Measurements from ENCODE around the gene CDH4.

The CDH4 gene

DNA sequence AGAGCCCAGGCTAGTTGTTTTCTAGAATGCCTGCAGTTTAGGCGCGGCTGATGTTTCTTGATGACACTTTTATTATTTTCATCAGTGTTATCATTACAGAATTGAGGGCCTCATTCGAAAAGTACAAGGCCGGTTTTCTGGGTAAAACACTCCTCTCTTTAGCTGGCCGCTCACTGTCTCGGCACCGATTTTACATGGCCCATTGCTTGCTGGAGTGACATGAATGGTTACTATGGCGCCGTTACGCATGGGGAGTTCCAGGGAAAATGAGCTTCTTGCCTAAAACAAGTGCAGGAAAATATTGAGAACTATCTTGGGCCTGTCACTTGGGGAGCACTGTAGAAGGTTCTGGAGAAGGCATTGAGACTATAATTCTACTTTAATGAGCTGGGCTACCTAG lies 317.8 kb downstream of the CDH4 start:
- DNase-seq: no peak

DNA sequence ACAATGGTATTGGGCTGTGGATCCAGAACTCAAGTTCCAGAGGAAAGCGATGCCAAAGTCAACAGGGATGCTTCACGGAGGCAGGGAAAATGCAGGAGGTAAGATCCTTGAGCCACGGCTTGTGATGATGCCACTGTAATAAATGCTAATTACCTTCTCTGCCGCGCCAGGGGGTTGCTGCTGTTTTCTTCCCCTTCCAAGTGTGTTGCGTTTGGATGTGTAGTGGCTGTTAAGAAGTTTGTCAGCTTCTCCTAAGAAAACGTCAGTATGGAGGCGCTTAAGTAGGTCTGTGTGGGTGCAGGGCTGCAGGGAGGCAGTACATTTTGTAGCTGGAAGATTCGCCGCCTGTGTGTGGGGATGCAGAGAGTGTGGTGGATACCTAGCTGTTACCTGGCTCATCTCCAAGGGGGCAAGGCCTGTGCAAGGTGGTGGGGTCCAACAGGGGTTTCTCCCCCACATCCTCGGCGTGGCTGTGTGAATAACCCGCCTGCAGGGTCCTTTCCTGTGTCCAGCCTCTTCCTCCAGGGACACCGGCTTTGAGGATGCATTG lies 318.7 kb downstream of the CDH4 start:
- DNase-seq: no peak

DNA sequence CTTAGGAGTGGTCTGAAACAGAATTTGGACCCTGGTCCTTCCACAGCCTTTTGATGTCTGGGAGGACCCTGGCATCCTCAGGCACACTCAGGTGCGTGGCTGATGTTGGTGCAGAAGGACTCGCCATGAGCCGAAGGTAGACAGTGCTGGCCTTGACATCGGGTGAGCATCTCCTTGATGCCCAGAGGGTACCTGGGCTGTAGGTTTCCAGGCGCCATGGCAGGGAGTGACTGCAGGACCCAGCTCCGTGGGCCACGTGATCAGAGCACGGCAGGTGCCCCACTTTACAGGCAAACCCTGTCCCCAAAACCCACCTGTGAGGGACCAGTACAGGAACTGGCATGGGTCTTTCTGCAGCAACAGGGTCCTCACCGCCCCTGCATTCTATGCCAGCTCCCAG lies 319.2 kb downstream of the CDH4 start:
- DNase-seq: no peak

DNA sequence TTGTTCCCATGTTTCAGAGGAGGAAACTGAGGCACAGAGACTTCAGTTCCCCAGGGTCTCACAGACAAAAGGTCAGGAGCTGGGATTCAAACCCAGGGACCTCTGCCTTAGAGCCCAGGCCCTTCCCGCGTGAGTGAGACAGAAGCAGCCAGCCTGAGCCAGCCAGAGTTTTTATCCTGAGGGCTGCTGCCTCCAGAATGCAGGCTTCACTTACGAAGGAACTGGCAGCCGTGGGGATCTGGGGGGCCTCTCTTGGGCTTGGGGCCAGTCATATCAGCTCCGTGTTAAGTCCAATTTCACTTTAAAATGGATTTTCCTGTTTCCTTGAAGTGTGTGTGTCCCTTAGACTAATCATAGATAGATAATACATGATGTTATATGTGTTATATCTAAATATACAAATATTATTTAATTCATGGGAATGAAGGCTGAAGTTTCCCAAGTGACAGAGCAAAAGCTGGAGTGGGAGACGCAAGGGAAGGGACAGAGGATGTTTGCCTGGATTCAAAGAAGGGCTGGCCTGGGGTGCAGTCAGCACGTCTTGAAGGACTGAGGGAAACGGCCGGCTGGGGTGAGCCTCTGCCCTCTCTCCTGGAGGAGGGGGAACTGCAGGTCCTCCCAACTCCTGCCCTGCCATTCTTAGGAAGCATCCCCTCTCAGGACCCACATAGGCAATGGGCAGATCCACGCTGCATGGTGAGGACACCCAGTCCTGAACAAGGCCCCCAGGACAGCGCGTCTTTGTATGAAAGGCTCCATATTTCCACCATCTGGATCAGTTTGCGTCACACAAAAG lies 320.1 kb downstream of the CDH4 start:
- no peak for DNase-seq

DNA sequence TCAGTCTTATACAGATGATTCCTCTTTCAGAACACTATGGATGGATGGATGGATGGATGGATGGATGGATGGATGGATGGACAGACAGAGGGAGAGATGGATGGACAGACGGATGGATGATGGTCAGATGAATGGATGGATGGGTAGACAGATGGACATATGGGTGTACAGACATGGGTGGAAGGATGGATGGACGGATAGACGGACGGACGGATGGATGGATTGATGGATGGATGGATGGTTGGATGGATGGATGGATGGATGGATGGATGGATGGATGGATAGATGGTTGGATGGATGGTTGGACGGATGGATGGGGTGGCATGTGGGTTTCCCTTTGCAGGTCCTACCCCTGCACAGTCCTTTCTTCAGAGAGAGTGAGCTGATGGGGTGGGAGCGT lies 320.7 kb downstream of the CDH4 start:
- no peak for DNase-seq

DNA sequence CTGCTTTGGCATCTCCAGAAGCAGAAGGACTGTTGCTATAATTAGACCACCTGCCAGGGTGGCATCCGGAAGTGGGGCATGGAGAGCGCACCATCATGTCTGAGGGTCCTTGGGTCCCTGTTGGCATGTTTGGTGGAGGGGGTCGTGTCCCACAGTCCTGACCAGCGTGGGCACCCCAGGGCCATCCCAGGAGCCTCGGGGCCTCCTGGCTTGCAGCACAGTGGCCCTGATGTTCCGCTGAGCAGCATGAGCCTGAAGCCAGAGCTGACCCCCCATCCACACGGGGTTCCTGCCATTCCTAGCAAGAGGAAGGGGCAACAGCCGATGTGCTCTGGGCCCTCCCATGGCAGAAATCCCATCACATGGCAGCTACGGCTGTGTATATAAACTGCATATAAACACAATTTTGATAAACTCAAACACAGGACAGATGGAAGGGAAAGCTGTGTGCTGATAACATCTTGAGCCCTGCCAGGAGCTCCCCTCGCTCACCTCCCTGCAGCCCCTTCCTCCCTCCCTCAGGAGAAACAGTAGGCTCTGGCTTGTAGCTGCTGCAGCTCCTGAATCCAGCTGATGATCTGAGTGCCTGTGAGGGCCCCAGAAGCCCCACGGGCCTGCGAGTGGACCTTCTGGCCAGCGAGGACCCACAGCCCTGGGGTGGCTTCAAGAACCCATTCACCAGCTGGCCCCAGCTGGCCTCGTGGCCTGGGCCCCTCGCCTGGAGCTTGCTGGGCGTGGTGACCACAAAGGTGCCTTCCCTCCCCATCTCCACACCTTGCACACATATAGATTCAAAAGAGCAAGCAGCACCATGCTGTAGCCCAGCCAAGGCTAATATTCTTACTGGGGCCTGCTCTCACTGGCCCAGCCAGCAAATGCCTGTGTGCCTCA lies 321.6 kb downstream of the CDH4 start:
- no peak for DNase-seq

DNA sequence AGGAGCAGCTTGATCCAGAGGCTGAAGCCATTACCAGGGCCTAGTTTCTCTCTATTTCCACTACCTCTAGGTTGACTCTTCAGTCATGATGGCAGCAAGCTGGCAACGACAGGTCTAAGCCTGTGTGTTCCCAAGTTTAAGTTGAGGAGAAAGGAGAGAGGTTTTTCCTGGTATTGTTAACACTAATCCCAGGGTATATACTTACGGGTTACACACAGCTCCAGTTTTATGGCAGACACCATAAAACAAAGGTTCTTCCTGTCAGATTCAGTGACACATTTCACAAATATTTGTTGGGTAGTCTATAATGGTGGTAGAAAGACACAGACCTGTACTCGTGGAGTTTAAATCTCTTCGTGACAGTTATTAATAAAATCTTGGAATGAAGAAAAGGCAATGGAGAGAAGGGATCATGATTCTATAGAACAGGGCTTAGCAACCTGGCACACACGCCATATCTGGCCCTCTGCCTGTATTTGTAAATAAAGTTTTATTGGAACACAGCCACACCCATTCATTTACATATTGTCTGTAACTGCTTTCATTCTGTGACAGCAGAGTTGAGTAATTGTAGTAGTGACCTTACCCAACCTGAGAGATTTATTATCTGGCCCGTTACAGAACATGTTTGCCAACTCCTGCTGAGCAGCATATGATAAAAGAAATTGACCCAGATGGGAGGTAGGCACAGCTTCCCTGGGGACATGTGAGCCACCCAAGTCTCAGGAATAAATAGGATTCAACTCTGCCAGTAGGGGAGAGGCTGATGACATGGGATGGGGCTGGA lies 323.3 kb downstream of the CDH4 start:
- no peak for DNase-seq

DNA sequence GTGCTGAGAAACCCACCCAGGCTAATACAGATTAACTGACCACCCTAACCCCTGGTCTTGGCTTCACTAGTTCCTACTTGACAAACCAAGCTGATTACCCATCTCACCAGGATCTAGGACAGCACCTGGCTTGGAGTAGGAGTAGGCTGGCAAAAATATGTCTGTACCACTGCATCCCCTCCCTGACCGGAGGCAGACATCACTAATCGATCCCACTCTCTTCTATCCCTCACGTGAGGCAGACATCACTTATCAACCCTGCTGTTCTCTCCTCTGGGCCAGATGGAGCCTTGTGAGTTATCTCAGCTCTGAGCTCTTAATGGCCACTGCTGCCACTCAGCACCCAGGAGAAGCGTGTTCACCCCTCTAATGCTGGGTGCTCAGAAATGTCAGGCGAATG lies 324.3 kb downstream of the CDH4 start:
- DNase-seq: no peak

DNA sequence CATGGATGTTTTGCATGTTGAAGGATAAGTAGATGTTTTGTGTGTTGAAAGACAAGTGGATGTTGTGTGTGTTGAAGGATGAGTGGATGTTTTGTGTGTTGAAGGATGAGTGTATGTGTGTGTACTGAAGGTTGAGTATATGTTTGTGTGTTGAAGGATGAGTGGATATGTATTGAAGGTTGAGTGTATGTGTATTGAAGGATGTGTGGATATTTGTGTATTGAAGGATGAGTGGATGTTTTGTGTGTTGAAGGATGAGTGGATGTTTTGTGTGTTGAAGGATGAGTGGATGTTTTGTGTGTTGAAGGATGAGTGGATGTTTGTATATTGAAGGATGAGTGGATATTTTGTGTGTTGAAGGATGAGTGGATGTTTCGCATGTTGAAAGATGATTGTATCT lies 325.0 kb downstream of the CDH4 start:
- DNase-seq: no peak

DNA sequence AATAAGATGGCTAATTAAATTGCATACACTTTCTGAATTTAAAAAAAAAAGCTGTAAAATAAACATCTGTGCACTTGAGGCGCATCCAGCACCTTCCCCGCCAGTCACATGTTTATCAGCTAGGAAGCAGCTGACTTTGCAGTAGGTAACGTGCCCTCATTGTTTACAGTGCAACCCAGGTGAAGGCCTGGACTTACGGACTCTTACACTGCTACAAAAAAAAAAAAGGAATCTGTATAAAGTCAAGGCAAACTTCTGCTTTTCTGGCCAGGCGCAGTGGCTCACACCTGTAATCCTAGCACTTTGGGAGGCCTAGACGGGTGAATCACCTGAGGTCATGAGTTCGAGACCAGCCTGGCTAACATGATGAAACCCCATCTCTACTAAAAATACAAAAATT lies 327.8 kb downstream of the CDH4 start:
- no peak for DNase-seq

DNA sequence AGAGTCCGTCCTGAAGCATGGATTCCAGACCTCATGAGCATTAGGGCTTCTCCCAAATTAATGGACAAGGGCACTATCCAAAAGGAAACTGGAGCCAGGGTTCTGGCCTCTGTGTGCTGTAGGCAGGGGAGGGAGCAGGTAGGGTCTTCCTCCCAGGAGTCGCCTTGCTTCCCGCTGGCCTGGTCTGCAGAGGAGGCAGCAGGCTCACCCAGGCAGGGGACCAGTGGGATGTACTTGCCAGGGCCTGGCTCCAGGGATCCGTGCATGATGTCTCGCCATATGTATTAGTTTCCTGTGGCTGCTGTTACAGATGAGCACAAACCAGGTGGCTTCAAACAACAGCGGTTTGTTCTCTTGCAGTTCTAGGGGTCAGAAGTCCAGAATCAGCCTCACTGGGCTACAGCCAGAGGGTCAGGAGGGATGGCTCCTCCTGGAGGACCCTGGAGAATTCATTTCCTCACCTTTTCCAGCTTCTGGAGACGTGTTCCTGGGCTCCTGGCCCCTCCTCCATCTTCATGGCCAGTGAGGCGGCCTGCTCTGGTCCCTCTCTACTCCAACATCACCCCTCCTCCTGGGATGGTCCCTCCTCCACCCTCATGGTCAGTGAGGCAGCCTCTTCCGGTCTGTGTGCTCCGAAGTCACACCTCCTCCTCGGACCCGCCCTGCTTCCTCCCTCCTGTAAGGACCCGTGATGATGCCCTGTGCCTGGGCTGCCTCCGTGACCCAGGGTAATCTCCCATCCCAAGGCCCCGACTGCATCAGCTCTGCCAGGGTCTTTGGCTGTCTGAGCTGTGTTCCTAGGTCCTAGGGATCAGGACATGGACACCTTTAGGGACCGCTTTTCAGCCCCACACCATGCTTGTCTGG lies 329.1 kb downstream of the CDH4 start:
- DNase-seq: no peak

DNA sequence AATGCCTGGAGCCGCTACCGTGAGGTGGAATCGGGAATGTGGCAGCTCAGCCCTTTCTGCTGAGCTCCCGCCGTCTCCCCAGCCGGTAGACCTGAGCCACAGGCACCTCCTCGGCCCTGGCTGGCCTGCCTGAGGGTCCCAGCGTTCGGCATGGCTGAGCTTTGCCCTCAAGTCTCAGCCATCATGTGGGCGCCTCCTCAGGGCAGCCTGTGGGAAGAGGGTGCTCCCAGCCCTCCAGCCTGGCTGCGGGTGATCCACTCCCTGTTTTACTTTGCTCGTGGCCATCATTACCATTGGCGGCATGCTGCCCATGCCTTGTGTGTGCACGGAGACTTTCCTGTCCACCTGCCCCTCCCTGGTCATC lies 329.7 kb downstream of the CDH4 start:
- DNase-seq: no peak

DNA sequence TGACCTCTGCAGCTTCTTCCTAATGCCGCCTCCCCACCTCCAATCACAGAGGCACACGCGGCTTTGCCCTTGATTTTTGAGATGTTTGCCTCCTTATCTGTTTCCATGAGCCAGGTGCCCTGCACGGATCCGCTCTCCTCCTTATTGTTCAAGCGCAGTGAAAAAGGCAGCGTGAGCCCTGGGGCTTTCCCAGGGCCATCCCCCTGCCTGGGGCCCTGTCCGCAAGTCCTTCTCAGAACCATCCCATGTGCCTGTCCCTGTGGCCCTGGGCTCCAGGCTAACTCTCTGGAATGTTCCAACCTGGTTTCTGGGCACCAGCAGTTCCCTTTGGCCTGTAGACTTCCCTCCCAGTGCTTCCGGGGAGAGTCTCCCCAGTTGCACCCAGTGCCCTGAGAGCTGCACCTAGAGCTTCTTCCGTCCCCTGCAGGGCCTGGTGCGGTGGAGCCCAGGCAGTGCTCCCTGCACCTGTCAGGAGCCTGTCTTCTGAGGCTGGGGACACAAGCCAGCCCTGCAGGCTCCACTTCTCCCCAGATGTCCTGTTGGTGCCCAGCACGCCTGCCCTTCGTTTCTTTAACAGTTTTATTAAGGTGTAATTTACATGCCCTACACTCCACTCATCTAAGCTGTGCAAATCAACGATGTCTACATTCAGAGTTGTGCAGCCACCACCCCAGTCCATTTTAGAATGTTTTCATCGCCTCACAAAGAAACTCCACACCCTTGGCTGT lies 330.3 kb downstream of the CDH4 start:
- no peak for DNase-seq

DNA sequence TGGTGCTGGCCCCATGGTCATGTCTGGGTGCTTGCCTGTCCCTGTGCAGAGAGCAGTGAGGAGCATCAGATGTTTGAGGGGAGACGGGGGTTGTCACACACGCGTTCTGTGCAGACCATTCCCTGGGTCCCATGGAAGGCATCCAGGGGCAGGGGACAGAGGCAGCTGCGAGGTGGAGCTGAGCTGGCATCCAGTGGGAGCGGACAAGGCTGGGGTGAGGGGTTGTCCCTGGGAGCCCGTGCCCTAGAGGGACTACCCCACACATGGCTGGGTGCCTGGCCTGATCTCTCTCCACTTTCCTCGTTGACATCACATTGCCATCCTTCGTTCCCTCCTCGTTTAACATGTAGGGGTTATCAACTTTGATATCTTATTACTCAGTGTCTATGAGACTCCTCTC lies 331.3 kb downstream of the CDH4 start:
- DNase-seq: no peak

DNA sequence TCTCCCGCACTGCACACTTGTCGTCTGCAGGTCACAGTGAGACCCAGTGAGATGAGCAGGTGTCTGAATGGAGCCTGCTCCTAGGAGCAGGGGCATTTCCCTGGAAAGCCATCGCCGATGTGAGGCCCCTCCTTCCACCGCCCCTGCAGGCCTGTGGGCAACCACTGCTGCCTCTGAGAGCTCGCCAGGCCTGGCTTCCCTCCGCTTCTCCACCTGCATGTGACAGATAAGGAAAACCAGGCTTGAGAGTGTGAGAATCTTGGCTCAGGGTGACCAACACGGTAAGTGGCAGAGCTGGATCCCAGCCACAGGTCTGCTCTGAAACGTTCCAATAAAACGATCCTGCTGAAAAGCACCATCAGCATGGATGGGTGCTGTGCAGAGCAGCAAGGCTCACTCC lies 332.8 kb downstream of the CDH4 start:
- DNase-seq: no peak

DNA sequence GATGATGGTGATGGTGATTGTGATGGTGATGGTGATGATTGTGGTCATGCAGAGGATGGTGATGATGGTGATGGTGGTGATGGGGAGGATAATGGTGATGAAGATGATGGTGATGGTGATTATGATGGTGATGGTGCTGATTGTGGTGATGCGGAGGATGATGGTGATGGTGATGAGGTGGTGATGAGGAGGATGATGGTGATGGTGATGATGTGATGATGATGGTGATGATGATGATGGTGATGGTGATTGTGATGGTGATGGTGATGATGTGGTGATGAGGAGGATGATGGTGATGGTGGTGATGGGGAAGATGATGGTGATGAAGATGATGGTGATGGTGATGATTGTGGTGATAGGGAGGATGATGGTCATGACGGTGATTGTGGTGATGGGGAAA lies 333.7 kb downstream of the CDH4 start:
- no peak for DNase-seq

DNA sequence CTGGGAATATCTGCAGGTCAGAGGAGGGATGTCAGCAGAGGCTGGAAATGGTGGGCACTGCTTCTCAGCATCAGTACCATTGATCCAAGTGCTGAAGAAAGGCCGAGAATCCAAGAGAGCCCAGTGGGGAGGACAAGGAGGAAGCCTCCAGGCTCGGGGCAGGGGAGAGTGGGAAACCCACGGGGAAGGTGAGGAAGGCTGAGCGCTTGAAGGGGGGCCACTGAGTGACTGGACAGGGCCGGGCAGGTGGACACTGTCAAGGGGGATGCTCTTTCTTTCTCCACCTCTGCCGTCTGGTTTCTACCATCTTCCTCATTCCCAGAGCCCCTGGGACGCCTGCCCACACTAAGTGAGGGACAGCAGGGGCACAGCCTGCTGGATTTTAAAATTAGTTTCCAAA lies 335.0 kb downstream of the CDH4 start:
- DNase-seq: no peak

DNA sequence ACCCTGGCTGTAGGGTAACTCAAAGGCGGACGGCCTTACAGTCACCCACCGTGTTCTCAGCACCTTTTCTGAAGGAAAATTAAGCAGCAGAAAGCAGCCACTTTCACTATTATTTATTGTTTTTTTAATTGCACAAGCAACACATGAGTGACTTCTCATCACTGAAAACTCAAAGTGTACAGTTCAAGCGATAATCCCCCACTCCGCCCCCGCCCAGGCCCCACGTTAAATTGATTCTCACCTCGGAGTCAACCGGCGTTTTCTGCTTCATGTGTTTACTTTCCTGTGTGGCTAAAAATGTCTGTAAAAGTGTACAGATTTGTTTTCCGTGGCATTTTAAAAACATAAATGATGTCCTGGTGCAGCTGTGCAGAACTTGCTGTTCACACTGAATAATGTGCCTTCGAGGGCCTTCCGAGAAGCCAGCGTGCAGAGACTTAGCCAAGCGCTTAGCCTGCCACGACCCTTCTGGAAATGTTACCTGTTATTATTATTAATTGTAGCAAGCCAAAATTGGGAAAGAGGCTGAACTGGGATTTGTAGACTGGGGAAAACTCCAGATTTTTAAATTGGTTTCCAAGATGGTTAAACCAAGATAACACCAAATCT lies 335.7 kb downstream of the CDH4 start:
- no peak for DNase-seq

DNA sequence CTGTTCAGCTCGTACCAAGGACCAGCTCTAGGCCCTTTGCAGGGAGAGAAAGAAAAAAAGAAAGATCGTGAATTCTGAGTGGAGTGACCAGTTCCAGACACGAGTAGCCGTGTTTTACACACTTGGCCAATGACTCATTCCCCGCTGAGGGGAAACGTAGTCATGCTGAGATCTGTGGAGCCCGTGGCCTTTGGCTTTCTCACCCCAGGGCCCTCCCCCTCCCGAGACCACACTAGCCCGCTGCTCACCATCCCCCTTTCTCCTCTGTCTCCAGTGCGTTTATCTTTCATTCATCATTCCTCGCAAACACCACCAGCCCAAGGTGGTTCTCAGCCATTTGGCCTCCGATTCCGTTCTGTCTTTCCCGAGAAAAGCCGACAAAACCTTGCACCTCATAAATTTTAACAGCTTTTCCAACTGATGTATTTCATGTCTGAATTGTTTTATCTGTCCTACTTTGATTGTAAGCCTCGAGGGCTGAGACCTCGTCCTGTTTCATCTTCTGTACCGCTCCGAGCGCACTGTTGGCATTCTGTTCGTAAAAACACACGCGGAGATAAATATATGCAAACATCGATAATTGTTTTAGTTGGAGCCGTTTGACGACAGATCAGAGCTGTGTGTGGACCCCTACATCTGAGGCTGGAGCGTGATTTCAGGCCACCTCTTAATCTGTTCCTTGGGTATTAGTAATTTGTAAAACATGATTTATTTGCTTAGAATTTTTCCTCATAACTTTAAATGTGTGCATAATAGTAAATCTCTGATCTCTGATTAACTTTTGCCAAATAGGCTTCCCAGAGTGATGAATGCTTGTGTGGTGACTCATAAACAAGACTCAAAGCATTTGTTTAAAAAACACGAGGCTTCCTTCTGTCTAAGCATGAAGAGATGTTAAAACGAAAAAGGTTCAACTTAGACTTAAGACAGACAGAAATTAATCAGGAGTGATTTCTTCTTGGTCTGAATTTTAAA lies 336.6 kb downstream of the CDH4 start:
- no peak for DNase-seq

DNA sequence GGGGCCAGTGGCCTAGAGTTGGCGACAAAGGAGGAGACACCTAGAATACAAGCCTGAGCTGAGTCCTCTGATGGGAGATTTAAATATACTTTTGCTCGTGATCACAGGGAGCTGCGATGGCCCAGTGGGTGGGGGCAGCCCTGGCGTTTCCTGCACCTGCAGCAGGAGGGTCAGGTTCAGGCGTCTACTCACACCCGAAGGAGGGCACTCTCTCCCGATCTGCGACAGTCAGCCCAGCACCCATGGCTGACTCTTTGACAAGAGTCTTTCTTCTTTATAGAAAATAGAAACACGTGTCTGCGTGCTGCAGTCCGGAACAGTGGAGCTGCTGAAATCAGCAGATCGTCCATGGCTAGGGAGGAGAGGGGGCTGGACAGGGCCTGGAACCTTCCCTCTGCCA lies 338.2 kb downstream of the CDH4 start:
- no peak for DNase-seq

Data from NCI-H774 (cell line).